ENCODE results near the gene ALDH1B1. TPM values are rescaled to one million over a fixed set of nuclear protein-coding genes. Genes with fewer than 3 reads are reported as not detected.

Gene ALDH1B1
- total RNA-seq, 2 donors from 2014 or later, result 195 to 229 TPM

DNA sequence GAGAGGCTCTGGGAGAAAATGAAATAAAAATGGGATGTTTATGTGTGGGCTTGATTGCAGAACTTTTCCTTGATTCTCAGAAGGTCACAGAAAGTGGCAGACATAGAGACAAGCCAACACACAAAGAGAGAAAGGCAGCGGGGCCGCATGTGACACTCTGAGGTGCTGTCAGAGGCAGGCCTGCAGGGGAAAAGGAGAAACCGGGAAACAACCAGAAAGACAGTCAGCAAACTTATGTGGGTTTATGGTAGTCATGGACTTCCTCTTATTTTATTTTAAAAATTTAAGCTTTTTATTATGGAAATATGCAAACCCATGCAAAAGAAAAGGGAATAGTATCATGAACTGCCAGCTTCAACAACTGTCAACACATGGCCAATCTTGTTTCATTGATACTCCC is 48.0 kb downstream of the ALDH1B1 start:
- no peak overlapping the region for H3K27ac ChIP-seq
- no peaks in the 10 kb centered on the region for H3K9me3 ChIP-seq
- TF ChIP-seq, protein P1, sequence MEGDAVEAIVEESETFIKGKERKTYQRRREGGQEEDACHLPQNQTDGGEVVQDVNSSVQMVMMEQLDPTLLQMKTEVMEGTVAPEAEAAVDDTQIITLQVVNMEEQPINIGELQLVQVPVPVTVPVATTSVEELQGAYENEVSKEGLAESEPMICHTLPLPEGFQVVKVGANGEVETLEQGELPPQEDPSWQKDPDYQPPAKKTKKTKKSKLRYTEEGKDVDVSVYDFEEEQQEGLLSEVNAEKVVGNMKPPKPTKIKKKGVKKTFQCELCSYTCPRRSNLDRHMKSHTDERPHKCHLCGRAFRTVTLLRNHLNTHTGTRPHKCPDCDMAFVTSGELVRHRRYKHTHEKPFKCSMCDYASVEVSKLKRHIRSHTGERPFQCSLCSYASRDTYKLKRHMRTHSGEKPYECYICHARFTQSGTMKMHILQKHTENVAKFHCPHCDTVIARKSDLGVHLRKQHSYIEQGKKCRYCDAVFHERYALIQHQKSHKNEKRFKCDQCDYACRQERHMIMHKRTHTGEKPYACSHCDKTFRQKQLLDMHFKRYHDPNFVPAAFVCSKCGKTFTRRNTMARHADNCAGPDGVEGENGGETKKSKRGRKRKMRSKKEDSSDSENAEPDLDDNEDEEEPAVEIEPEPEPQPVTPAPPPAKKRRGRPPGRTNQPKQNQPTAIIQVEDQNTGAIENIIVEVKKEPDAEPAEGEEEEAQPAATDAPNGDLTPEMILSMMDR (IDR thresholded peaks at IDR 0.05), result no peak
- H3K4me3 ChIP-seq, result no peak overlapping the region
- DNase-seq (ENCODE audit: low spot score), result no peak
- H3K36me3 ChIP-seq, result no peaks in the 10 kb centered on the region
- no peaks in the 10 kb centered on the region for H3K4me1 ChIP-seq (ENCODE audit: control insufficient read depth in 1 of 2, low read depth in 2 of 2)
- H3K27me3 ChIP-seq (replicated peaks; ENCODE audit: insufficient read depth), result no peaks in the 10 kb centered on the region
- no peak for ATAC-seq (ENCODE audit: insufficient number of reproducible peaks, low FRiP score, low read depth)

DNA sequence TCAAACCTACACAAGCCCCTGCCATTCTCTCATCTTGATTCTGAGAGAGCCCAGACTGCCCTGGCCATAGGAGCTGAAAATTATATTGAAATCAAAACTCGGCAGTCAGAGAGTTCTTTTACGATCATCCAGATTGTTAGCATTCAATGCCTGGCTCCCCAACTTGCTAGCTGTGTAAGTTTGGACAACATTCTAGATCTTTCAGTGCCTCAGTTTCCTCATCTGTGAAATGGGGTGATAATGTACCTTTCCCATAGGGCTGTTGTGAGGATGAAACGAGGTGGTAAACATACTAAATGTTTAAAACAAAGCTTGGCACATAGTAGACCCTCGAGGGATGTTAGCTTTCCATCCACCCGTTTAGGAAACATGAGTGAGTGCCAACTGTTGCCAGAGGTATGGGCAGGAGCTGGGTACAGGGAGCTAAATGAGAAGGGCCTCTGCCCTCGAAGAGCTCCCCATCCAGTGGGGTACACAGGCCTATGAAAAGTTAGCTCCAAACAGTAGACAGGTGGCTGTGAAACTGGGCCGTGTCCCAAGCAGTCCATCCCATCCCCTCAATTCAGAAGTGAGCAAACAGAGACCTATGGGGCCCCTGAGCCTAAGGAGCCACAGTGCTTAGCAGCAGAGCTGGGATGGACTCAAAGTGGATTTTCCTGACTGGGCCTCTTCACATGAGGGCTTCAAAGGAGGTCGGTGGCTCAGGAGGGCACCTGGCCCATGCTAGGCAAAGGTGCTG is 49.0 kb downstream of the ALDH1B1 start:
- Histone ChIP-seq H3K4me1 (ENCODE audit: control insufficient read depth in 1 of 2, low read depth in 2 of 2) (no peaks in the 10 kb centered on the region), H3K27me3 (replicated peaks; ENCODE audit: insufficient read depth) (no peaks in the 10 kb centered on the region)
- TF ChIP-seq, protein P1 (IDR thresholded peaks at IDR 0.05), result no peak

DNA sequence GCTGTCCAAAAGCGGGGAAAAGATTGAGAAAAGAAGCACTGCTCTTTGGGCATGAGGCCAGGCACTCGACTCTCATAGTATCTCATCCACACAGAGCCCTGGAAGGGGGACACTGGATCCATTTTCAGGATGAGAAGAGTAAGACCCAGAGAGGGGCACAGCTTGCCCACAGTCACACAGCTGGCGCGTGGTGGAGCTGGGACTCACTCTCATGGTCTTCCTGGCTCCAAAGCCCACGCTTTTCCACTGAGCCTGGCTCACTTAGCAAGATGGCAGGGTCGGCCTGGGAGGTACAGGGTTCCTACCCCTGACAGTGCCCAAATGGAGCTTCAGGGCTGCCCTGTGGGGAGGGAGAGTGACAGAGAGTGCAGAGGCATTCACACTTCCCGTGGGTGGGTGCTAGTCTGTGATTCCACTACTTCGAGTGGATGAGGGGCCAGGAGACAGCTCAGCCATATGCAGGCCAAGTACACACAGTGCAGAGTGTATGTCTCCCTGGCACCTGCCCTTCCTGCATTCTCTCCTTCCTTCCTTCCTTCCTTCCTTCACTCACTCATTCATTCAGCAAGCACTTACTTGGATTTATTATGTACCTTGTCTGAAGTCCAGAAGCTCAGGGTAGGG is 50.1 kb downstream of the ALDH1B1 start:
- no peaks in the 10 kb centered on the region for H3K4me1 ChIP-seq (ENCODE audit: control insufficient read depth in 1 of 2, low read depth in 2 of 2)
- no peak for DNase-seq (ENCODE audit: low spot score)
- no peak for ATAC-seq (ENCODE audit: insufficient number of reproducible peaks, low FRiP score, low read depth)
- TF ChIP-seq, protein P1 (IDR thresholded peaks at IDR 0.05), result no peak
- H3K27ac ChIP-seq, result no peak overlapping the region
- H3K27me3 ChIP-seq (replicated peaks; ENCODE audit: insufficient read depth), result no peaks in the 10 kb centered on the region
- H3K4me3 ChIP-seq, result no peak overlapping the region
- no peaks in the 10 kb centered on the region for H3K36me3 ChIP-seq
- no peaks in the 10 kb centered on the region for H3K9me3 ChIP-seq

More for the DNA sequence above, 49.0 kb downstream of the ALDH1B1 start:
- DNase-seq (ENCODE audit: low spot score), result no peak
- Histone ChIP-seq H3K36me3 (no peaks in the 10 kb centered on the region), H3K27ac (no peak overlapping the region), H3K4me3 (no peak overlapping the region), H3K9me3 (no peaks in the 10 kb centered on the region)
- ATAC-seq (ENCODE audit: insufficient number of reproducible peaks, low FRiP score, low read depth), result no peak

DNA sequence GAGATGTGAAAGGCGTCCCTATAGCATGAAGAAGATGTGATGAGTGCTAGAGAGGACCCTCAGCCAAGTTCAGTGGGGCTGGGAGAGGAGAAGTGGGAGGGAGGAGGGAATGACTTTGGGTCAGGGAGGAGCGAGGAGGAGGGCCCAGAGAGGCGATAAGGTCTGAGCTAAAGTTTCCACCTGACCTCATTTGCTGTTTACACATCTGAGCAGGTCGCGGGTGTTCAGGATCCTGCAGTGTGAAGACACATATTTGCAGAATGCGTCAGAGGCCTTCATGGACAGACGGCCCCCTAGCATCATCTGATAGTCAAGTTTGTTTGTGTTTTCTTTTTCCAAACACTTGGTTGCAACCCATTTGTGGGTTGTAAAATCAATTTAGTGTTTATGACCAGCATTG is 50.7 kb downstream of the ALDH1B1 start:
- TF ChIP-seq, protein P1 (IDR thresholded peaks at IDR 0.05), result no peak
- DNase-seq (ENCODE audit: low spot score) (no peak), ATAC-seq (ENCODE audit: insufficient number of reproducible peaks, low FRiP score, low read depth) (no peak)
- Histone ChIP-seq H3K4me3 (no peak overlapping the region), H3K27me3 (replicated peaks; ENCODE audit: insufficient read depth) (no peaks in the 10 kb centered on the region), H3K27ac (no peak overlapping the region), H3K36me3 (no peaks in the 10 kb centered on the region), H3K4me1 (ENCODE audit: control insufficient read depth in 1 of 2, low read depth in 2 of 2) (no peaks in the 10 kb centered on the region), H3K9me3 (no peaks in the 10 kb centered on the region)

DNA sequence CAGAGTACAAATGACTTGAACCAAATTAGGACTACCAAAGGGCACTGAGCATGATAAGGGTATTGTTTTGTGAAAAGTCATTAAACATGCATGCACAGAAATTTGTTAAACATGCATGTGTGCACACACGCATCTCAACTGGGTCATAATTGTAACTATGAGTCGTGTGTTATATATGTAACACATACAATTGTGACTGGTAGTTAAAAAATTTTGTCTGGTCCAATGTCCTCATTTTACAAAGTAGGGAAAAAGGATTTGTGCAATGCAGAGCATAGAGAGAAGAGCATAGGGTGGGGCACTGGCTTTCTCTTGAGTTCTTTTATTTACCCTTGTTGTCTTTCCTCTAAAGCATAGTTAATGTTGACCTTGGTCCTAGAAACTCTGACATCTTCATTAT is 51.1 kb downstream of the ALDH1B1 start:
- ATAC-seq (ENCODE audit: insufficient number of reproducible peaks, low FRiP score, low read depth) (no peak), DNase-seq (ENCODE audit: low spot score) (no peak)
- H3K27me3 ChIP-seq (replicated peaks; ENCODE audit: insufficient read depth), result no peaks in the 10 kb centered on the region
- H3K4me3 ChIP-seq, result no peak overlapping the region
- TF ChIP-seq, protein P1 (IDR thresholded peaks at IDR 0.05), result no peak
- no peak overlapping the region for H3K27ac ChIP-seq
- H3K4me1 ChIP-seq (ENCODE audit: control insufficient read depth in 1 of 2, low read depth in 2 of 2), result no peaks in the 10 kb centered on the region
- no peaks in the 10 kb centered on the region for H3K9me3 ChIP-seq
- no peaks in the 10 kb centered on the region for H3K36me3 ChIP-seq

Measured in thoracic aorta (tissue), 2 donors.